ENCODE measurements around the gene C12orf56. TPM values are rescaled to one million over a fixed set of nuclear protein-coding genes. Genes with fewer than 3 reads are reported as not detected.
A peak's percentile ranks its signal among the peaks of the same experiment; 100 is the strongest.

C12orf56 gene
- total and polyA plus RNA-seq, 9 of the 15 experiments (the other 6 are each of a cell fraction or from before 2014, with no cell fraction given) = 0.40 to 4.8 (median 1.2) TPM

DNA sequence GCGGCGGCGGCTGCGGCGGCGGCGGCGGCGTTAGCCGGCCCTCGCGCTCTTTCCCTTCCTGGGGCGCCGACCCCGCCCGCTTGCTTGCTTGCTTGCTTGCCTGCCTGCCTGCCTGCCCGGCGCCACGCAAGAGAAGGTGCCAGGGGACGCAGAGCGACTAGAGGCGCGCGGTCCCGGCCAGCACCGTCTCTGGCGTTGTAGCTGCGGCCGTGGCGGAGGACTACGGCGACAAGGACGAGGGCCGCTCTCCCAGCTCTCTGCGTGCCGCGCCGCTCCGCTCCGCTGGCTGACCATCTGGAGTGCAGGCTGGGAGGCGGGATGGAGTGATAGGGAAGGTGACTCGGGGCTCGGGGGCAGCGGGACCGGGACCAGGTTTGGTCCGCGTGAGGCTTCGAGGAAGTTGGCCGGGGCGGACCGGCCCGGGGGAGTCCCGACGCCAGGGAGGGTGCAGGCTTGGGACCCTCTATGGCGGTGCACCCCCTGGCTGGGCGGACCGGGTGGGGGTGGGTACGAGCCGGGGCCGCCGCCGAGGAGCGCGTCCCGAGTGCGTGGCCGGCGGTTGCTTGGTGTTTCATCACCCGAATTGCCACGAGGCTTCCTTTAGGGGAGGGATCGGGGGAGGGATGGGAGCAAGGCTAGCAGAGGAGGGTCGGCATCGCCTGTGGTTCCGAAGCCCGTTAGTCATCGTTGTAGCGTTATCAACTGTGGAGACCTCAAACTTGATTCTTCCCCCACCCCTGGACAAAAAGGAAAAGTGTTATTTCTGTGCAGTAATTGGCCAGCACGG, 14.1 kb upstream of the C12orf56 start (continued):
- peak; percentile 53 for TF ChIP-seq SRSF7 (optimal IDR thresholded peaks at IDR 0.05; ENCODE audit: low read depth, low read length)
- no peak for TF ChIP-seq ILK (tag; IDR thresholded peaks at IDR 0.05; ENCODE audit: borderline replicate concordance, low read depth)
- peak; percentile 84 for TF ChIP-seq GABPA (tag; conservative IDR thresholded peaks at IDR 0.05; ENCODE audit: low read depth)
- no peak for TF ChIP-seq ZNF644 (tag; IDR thresholded peaks at IDR 0.05; ENCODE audit: low read depth)
- TF ChIP-seq, protein P1, sequence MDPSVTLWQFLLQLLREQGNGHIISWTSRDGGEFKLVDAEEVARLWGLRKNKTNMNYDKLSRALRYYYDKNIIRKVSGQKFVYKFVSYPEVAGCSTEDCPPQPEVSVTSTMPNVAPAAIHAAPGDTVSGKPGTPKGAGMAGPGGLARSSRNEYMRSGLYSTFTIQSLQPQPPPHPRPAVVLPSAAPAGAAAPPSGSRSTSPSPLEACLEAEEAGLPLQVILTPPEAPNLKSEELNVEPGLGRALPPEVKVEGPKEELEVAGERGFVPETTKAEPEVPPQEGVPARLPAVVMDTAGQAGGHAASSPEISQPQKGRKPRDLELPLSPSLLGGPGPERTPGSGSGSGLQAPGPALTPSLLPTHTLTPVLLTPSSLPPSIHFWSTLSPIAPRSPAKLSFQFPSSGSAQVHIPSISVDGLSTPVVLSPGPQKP (CRISPR knock-in tag; IDR thresholded peaks at IDR 0.05) = no peak
- TF ChIP-seq HDAC2 (IDR thresholded peaks at IDR 0.05) = no peak
- no peak; the same call in none of the 2 replicates for TF ChIP-seq MBD2 (IDR thresholded peaks at IDR 0.05; ENCODE audit: borderline replicate concordance, low read depth)
- no peak for TF ChIP-seq BDP1 (IDR thresholded peaks at IDR 0.05; ENCODE audit: insufficient read depth, insufficient read length)
- no peak for TF ChIP-seq RFX7 (CRISPR knock-in tag; IDR thresholded peaks at IDR 0.05)
- no peak for TF ChIP-seq ZNF24 (IDR thresholded peaks at IDR 0.05)
- TF ChIP-seq FOXJ2 (tag; IDR thresholded peaks at IDR 0.05) = peak; percentile 53; the same call in 1 of the 2 replicates
- TF ChIP-seq PRPF4 (IDR thresholded peaks at IDR 0.05; ENCODE audit: insufficient read depth, low read depth, low read length, poor library complexity, severe bottlenecking) = peak; percentile 95
- 0 out of 2 replicates have a peak, but pooled peaks have one; percentile 13 for TF ChIP-seq ZNF134 (CRISPR knock-in tag; conservative IDR thresholded peaks at IDR 0.05)
- TF ChIP-seq, protein P2, sequence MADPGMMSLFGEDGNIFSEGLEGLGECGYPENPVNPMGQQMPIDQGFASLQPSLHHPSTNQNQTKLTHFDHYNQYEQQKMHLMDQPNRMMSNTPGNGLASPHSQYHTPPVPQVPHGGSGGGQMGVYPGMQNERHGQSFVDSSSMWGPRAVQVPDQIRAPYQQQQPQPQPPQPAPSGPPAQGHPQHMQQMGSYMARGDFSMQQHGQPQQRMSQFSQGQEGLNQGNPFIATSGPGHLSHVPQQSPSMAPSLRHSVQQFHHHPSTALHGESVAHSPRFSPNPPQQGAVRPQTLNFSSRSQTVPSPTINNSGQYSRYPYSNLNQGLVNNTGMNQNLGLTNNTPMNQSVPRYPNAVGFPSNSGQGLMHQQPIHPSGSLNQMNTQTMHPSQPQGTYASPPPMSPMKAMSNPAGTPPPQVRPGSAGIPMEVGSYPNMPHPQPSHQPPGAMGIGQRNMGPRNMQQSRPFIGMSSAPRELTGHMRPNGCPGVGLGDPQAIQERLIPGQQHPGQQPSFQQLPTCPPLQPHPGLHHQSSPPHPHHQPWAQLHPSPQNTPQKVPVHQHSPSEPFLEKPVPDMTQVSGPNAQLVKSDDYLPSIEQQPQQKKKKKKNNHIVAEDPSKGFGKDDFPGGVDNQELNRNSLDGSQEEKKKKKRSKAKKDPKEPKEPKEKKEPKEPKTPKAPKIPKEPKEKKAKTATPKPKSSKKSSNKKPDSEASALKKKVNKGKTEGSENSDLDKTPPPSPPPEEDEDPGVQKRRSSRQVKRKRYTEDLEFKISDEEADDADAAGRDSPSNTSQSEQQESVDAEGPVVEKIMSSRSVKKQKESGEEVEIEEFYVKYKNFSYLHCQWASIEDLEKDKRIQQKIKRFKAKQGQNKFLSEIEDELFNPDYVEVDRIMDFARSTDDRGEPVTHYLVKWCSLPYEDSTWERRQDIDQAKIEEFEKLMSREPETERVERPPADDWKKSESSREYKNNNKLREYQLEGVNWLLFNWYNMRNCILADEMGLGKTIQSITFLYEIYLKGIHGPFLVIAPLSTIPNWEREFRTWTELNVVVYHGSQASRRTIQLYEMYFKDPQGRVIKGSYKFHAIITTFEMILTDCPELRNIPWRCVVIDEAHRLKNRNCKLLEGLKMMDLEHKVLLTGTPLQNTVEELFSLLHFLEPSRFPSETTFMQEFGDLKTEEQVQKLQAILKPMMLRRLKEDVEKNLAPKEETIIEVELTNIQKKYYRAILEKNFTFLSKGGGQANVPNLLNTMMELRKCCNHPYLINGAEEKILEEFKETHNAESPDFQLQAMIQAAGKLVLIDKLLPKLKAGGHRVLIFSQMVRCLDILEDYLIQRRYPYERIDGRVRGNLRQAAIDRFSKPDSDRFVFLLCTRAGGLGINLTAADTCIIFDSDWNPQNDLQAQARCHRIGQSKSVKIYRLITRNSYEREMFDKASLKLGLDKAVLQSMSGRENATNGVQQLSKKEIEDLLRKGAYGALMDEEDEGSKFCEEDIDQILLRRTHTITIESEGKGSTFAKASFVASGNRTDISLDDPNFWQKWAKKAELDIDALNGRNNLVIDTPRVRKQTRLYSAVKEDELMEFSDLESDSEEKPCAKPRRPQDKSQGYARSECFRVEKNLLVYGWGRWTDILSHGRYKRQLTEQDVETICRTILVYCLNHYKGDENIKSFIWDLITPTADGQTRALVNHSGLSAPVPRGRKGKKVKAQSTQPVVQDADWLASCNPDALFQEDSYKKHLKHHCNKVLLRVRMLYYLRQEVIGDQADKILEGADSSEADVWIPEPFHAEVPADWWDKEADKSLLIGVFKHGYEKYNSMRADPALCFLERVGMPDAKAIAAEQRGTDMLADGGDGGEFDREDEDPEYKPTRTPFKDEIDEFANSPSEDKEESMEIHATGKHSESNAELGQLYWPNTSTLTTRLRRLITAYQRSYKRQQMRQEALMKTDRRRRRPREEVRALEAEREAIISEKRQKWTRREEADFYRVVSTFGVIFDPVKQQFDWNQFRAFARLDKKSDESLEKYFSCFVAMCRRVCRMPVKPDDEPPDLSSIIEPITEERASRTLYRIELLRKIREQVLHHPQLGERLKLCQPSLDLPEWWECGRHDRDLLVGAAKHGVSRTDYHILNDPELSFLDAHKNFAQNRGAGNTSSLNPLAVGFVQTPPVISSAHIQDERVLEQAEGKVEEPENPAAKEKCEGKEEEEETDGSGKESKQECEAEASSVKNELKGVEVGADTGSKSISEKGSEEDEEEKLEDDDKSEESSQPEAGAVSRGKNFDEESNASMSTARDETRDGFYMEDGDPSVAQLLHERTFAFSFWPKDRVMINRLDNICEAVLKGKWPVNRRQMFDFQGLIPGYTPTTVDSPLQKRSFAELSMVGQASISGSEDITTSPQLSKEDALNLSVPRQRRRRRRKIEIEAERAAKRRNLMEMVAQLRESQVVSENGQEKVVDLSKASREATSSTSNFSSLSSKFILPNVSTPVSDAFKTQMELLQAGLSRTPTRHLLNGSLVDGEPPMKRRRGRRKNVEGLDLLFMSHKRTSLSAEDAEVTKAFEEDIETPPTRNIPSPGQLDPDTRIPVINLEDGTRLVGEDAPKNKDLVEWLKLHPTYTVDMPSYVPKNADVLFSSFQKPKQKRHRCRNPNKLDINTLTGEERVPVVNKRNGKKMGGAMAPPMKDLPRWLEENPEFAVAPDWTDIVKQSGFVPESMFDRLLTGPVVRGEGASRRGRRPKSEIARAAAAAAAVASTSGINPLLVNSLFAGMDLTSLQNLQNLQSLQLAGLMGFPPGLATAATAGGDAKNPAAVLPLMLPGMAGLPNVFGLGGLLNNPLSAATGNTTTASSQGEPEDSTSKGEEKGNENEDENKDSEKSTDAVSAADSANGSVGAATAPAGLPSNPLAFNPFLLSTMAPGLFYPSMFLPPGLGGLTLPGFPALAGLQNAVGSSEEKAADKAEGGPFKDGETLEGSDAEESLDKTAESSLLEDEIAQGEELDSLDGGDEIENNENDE (IDR thresholded peaks at IDR 0.05; ENCODE audit: low read depth, low read length) = no peak
- TF ChIP-seq MYBL2 (IDR thresholded peaks at IDR 0.05; ENCODE audit: low read depth) = no peak
- no peak for TF ChIP-seq MYBL2 (CRISPR knock-in tag; IDR thresholded peaks at IDR 0.05; ENCODE audit: borderline replicate concordance)
- no peak for TF ChIP-seq PRMT5 (CRISPR knock-in tag; IDR thresholded peaks at IDR 0.05)

All from K562 (cell line).